Heart left ventricle (tissue), 13 donors: ENCODE results near the gene RNF144B.

Experiments used
- POLR2A ChIP-seq, 2 donors: fragments of 450-650 bp; IDR thresholded peaks; one replicate each; pipeline ENCODE4 v1.6.1; 2017; ENCODE audit warnings: antibody characterized with exemption in 2 of 2, mild to moderate bottlenecking in 2 of 2, moderate library complexity in 2 of 2
- TF ChIP-seq, protein P1 (sequence below), 12 donors: fragments of 200-600 bp; sonication (generic) in 4 of 12; IDR thresholded peaks; one replicate each; pipeline versions ENCODE4 v1.5.0 to v1.8.0; 2018 to 2022; ENCODE audit warnings: antibody characterized with exemption in 12 of 12, mild to moderate bottlenecking in 5 of 12
- donor health status: ischemic (EF 13 %, LVEDD 7.1; RV severe dilation, severe dysfunction).
- donor health status: DM: no; HTN: yes; CAD: no.
- donor health status: DM: no; HTN: no; CAD: no.
- donor health status: ischemic (EF 25% LVEDD 6.9; RV normal size, moderate dysfunction).
- donor health status: ischemic (EF 25% LVEDD 5.7; RV mildly dilated, moderate dysfunction).
- donor health status: ischemic (EF 35%, LVEDD 5.7; RV mildly dilated, moderate dysfunction).
- donor health status: nonischemic (EF 11% LVEDD 7.7; RV severe dilation, severe dysfunction).
- donor health status: DM: yes; HTN: yes; CAD: no.
- donor health status: PGD.
- donor health status: ischemic (EF 29% LVEDD 5.4; RV normal size, mild dysfunction).
- donor health status: nonischemic (EF 23%, LVEDD 6.1; RV moderate dilation, normal function).

DNA sequence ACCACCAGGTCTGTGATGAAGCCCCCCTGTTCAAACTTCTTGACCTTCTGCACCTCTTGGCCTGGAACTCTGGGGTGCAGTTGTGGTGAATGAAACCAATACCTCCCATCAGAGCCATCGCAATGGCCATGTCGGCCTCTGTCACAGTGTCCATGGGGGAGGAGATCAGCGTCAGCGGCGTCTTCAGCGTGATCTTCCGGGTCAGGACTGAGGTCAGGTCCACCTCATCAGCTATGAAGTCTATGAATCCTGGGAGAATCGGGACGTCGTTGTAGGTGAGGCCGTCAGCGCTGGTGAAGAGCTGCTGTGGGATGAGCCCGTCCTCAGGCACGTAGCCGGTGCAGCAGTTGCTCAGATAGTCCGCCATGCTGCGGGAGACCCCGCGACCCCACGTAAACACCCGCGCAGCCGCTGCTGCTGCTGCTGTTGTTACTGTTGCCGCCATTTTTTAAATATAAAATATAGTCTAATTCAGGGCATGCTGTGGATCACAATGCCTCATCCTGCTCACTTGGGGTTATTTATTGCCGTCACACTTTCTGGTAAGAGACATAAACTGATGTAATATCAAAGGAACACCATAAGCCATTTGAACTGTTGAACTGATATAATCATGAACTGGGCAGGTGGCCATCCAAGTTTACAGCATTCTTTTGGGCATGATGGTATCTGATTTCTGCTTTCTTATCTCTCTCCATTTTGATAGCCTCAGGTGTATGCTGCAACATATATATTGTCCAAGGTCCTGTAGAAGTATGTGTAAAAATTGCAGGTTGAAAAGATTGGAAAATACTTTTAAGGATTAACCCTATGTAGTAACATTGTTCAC lies 18.7 kb upstream of the RNF144B start:
- no peak for TF ChIP-seq POLR2A (IDR thresholded peaks at IDR 0.05)
- TF ChIP-seq, protein P1, sequence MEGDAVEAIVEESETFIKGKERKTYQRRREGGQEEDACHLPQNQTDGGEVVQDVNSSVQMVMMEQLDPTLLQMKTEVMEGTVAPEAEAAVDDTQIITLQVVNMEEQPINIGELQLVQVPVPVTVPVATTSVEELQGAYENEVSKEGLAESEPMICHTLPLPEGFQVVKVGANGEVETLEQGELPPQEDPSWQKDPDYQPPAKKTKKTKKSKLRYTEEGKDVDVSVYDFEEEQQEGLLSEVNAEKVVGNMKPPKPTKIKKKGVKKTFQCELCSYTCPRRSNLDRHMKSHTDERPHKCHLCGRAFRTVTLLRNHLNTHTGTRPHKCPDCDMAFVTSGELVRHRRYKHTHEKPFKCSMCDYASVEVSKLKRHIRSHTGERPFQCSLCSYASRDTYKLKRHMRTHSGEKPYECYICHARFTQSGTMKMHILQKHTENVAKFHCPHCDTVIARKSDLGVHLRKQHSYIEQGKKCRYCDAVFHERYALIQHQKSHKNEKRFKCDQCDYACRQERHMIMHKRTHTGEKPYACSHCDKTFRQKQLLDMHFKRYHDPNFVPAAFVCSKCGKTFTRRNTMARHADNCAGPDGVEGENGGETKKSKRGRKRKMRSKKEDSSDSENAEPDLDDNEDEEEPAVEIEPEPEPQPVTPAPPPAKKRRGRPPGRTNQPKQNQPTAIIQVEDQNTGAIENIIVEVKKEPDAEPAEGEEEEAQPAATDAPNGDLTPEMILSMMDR (IDR thresholded peaks at IDR 0.05): no peak
